HG03139 (cell line): ENCODE results near the gene PIMREG.
"Not testable (repeated sequence)": the region's sequence is repeated elsewhere in the genome, so short reads cannot be mapped to it uniquely, and the experiment has no call there.

Experiments
- ATAC-seq: cut with Tn5 transposase; IDR thresholded peaks from one replicate; pipeline ENCODE4 v1.9.1; 2021; ENCODE audit not compliant: unreplicated experiment

Gene PIMREG

DNA sequence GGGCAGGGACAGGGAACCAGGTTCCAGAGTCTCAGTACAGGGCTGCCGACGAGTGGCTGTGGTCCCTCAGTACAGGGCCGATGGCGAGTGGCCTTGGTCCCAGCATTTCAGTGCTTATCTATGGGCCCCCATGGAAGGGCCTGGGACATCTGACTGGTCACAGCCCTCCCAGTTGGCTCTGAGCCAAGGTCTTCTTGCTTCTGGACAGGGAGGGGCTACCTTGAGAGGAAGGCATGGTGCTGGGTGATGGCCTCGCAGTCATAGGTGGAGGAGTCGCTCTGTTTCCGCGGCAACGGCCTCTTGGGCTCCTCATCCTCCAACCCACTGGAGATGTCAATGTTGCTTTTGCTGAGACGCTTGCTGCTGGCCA, 32.5 kb downstream of the PIMREG start:
- no peak for ATAC-seq

- no peak for ATAC-seq
Measured at GRCh38 chr17:6477831-6478383, 33.7 kb downstream of the PIMREG start.

GRCh38 chr17:6478486-6478885, 34.2 kb downstream of the PIMREG start:
- ATAC-seq = no peak

- no peak for ATAC-seq
Measured at GRCh38 chr17:6479622-6480302, 35.5 kb downstream of the PIMREG start.

DNA sequence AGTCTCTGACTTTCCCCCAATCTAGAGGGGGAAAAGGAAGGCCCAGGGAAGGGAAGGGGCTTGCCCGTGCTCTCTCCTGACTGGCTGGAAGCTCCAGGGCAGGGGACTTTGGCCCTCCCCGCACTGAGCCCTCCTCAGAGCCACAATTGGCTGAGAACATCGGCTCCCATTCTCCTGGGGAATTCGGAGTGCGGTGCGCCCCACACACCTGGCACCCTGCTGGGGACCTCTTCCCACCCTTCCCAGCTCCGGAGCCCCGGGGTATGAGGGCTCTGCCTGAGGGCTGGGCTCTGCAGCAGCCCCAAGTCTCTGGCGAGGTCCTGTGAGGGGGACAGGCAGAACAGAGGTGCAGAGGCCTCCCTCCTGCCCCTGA, 36.0 kb downstream of the PIMREG start:
- no peak for ATAC-seq

DNA sequence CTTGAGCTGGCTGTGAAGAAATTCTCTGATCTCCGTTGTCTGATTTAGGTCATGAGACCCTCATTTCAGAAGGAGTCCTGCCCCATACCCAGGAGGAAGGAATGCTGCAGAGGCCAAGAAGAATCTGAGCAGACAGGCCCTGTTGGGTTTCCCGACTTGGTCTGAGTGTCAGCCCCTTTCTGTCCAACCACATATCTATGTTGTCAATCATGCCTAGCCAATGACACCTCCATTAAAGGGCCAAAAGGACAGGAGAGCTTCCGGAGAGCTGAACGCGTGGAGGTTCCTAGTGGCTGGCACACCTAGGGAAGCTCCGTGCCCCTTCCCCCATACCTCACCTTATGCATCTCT, 37.8 kb downstream of the PIMREG start:
- no peak for ATAC-seq

- ATAC-seq = not testable (repeated sequence)
Measured at GRCh38 chr17:6482796-6483195, 38.5 kb downstream of the PIMREG start.

- ATAC-seq = no peak
Measured at GRCh38 chr17:6483507-6483906, 39.3 kb downstream of the PIMREG start.

DNA sequence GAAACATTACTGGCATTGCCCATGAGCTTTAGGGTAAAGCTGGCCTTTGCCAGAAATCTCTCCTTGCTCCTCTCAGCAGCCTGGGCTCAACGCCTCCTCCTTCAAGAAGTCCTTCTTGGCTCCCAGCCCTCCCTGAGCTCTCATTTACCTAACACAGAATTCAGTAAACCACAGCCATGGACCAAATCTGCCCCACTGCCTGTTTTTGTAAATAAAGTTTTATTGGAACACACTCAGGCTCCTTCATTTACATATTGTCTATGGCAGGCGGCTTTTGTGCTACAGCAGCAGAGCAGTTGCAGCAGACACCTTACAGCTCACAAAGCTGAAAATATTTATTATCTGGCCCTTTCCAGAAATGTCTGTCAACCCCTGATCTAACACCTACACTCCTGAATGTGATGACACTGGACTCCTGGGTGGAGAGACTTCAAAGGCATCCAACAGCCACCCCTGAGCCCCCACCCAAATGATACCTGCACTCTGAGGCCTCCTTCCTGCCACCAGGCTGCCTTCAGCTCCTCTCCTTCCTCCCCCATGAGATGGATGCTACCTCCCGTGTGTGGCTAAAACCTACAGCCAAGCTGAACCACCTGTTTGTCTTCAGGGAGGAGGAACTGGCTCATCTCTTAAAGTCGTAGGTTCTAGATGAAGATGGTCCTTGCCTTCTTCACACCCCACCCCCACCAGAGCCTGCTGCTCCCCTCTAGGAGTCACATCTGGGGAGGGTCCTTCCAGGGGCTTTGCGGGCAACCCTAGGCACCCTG, 41.6 kb downstream of the PIMREG start:
- ATAC-seq = no peak

- no peak for ATAC-seq
Measured at GRCh38 chr17:6487251-6488007, 43.2 kb downstream of the PIMREG start.

DNA sequence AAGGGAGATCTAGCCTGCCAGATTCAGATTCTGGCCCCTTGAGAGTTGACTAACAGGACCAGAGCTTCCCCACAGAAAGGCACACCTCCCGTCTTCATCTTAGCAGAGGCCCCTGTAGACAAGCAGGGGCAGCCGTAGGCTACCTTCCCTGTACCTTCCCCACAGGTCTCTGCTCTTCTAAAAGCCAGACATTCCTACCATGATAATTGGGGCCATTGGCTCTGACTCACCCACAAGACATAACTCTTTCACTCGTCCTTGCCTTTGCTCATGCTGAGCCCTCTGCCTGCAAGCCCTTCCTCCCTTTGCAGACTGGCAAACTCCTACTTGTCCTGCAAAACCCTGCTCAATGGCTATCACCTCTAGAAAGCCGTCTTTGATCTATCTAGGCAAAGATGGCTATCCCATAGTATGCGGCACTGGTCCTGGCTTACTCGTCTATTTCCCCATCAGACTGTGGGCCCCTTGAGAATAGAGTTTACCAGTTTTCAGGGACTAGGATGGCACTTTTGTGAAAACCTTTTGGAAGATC, 43.8 kb downstream of the PIMREG start:
- ATAC-seq = no peak

GRCh38 chr17:6489016-6489550, 44.8 kb downstream of the PIMREG start:
- no peak for ATAC-seq

GRCh38 chr17:6491071-6491700, 46.9 kb downstream of the PIMREG start:
- no peak for ATAC-seq

GRCh38 chr17:6492892-6493674, 48.8 kb downstream of the PIMREG start:
- ATAC-seq = no peak

DNA sequence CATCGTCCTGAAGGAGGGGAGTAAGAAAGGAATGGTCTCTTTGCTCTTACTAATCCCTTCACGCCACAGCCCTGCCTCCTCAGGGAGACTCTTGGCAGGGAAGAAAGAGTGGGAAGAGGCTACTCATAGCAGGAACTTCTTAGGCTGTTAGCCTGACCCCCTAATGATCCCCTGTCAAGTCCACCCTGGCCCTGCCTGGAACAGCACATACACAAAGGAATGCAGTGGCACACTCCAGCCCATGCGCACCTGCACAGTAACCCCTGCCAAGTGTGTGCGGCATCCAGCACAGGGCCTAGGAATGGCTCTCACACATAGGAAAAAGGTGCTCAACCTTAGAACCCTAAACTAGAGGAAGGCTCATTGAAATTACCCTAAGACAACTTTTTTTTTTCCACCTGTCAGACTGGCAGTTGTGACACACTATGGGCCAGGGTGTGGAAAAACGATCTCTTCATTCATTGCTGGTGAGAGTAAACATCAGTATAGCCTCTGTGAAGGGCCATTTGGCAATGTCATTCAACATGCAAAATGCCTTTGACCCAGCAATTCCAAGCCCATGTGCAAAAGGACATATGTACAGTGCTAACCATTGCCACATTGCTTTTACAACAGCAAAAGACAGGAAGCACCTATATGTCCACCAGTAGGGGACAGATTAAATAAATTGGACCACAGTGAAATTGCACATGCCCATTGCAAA, 50.1 kb downstream of the PIMREG start:
- no peak for ATAC-seq

- ATAC-seq = no peak
Measured at GRCh38 chr17:6495450-6496115, 51.3 kb downstream of the PIMREG start.

- ATAC-seq = no peak
Measured at GRCh38 chr17:6496116-6496481, 51.8 kb downstream of the PIMREG start.

GRCh38 chr17:6496640-6497441, 52.6 kb downstream of the PIMREG start:
- no peak for ATAC-seq
